ENCODE measurements around the gene PEX14.
"Not testable (repeated sequence)": the region's sequence is repeated elsewhere in the genome, so short reads cannot be mapped to it uniquely, and the experiment has no call there.

PEX14 gene

GRCh38 chr1:10474613-10475507 is at the start of gene PEX14:
Gene PEX14 (plus strand): TSS chr1:10474950. CDS start chr1:10474967, 17 bp downstream.
- no peaks in the 10 kb centered on the region for H3K27me3 Mint-ChIP-seq
- H3K4me1 Mint-ChIP-seq (ENCODE audit: low read depth): peaks cover 47% of the 10 kb centered on the region
- H3K4me3 Mint-ChIP-seq: peak within 1 kb of the TSS; percentile 97
- peaks cover 12% of the 10 kb centered on the region for H3K36me3 Mint-ChIP-seq (ENCODE audit: low read depth)
- no peaks in the 10 kb centered on the region for H3K9me3 Mint-ChIP-seq
- peak within 1 kb of the TSS; percentile 86 for H3K27ac Mint-ChIP-seq

- H3K27ac Mint-ChIP-seq; H3K4me1 Mint-ChIP-seq (ENCODE audit: low read depth); H3K4me3 Mint-ChIP-seq; H3K36me3 Mint-ChIP-seq (ENCODE audit: low read depth); H3K27me3 Mint-ChIP-seq; H3K9me3 Mint-ChIP-seq: not testable (repeated sequence)
These were observed 48.8 kb upstream of the PEX14 start for GRCh38 chr1:10425826-10426534.

GRCh38 chr1:10426535-10426848 is 48.3 kb upstream of the PEX14 start:
- not testable (repeated sequence) for H3K4me3 Mint-ChIP-seq; H3K27me3 Mint-ChIP-seq; H3K27ac Mint-ChIP-seq; H3K9me3 Mint-ChIP-seq; H3K36me3 Mint-ChIP-seq (ENCODE audit: low read depth)
- peaks cover 14% of the 10 kb centered on the region for H3K4me1 Mint-ChIP-seq (ENCODE audit: low read depth)

- peaks cover 18% of the 10 kb centered on the region for H3K4me1 Mint-ChIP-seq (ENCODE audit: low read depth)
- H3K27ac Mint-ChIP-seq: no peak overlapping the region
- peaks cover 7% of the 10 kb centered on the region for H3K36me3 Mint-ChIP-seq (ENCODE audit: low read depth)
These were observed 45.8 kb upstream of the PEX14 start for GRCh38 chr1:10428984-10429383.

GRCh38 chr1:10429868-10430215 is 44.9 kb upstream of the PEX14 start:
- H3K36me3 Mint-ChIP-seq (ENCODE audit: low read depth): peaks cover 7% of the 10 kb centered on the region
- peaks cover 18% of the 10 kb centered on the region for H3K4me1 Mint-ChIP-seq (ENCODE audit: low read depth)
- no peaks in the 10 kb centered on the region for H3K27me3 Mint-ChIP-seq
- H3K27ac Mint-ChIP-seq: peak overlapping the region; percentile 63
- peak overlapping the region; percentile 90 for H3K4me3 Mint-ChIP-seq
- no peaks in the 10 kb centered on the region for H3K9me3 Mint-ChIP-seq

More at GRCh38 chr1:10428984-10429383, 45.8 kb upstream of the PEX14 start:
- Mint-ChIP-seq H3K4me3 (no peak overlapping the region), H3K27me3 (no peaks in the 10 kb centered on the region), H3K9me3 (no peaks in the 10 kb centered on the region)

- Mint-ChIP-seq H3K4me1 (ENCODE audit: low read depth) (peaks cover 18% of the 10 kb centered on the region), H3K4me3 (peak within 1 kb of the TSS; percentile 90), H3K27ac (peak within 1 kb of the TSS; percentile 92), H3K36me3 (ENCODE audit: low read depth) (peaks cover 7% of the 10 kb centered on the region), H3K9me3 (no peaks in the 10 kb centered on the region), H3K27me3 (no peaks in the 10 kb centered on the region)
These were observed 44.3 kb upstream of the PEX14 start, which contains the start of gene CENPS for GRCh38 chr1:10430216-10431069. Gene CENPS (plus strand): TSS chr1:10430433. CDS start chr1:10430518, 85 bp downstream.

DNA sequence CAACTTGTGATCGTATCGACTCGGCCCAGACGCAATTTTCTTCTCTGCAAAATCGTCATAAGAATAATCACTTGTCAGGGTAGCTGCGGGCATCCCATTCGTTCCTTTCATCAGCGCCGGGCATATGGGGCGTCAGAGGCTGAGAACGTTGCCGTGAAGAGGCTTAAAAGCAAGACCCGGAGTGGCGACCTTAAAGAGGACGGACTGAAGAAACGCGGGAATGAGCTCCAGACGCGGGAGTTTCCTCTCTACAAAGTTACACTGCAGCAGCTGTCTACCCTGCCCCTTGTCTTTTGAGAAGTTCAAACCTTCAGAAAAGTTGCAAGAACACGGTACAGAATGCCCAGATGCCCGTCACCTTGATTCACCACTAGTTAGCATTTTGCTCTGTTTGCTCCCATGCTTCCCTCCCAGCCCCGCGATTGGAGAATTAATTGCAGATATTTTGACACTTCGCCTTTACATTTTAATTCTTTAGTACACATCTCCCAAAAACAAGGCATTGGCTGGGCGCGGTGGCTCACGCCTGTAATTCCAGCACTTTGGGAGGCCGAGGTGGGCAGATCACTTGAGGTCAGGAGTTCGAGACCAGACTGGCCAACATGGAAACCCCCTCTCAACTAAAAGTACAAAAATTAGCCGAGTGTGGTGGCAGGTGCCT is 43.5 kb upstream of the PEX14 start:
- H3K27ac Mint-ChIP-seq: peak overlapping the region; percentile 90
- H3K4me3 Mint-ChIP-seq: peak overlapping the region; percentile 90
- no peaks in the 10 kb centered on the region for H3K9me3 Mint-ChIP-seq
- H3K36me3 Mint-ChIP-seq (ENCODE audit: low read depth): peaks cover 7% of the 10 kb centered on the region
- H3K4me1 Mint-ChIP-seq (ENCODE audit: low read depth): peaks cover 18% of the 10 kb centered on the region
- no peaks in the 10 kb centered on the region for H3K27me3 Mint-ChIP-seq

DNA sequence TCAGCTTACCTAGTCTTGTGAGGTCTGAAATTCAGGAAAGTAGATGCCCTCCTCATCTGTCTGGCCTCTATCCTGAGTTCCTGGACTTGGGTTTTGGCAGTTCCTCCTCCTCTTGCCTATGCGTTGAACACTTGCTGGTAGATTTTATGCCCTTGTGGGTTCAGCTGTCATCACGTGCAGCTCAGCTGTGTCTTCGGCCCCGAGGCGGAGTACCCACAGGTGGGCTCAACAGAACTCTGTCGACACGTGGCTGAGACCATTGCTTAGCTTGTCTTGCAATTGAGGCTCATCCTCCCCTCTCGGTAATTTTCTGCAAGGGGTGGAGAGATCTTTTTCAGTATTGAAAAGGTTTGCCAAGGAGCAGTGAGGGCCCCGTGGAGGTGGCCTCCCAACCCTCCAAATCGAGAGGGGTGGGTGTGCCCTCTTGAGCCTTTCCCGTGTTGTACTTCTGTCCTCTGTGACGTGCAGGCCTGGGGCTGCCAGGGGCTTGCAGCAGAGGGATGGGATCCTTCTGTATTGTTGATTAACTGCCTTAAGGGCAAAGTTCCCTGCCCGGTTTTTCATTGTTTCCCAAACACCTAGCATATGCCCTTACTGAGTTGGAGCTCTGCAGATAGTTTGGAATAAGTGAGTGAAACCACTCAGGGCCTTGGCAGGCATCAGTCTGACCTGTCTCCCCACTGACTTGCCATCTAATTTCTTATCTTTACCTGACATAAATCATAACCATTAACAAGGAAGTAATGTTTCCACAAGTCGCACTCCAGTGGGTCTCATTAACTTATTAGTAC is 41.6 kb upstream of the PEX14 start:
- Mint-ChIP-seq H3K4me1 (ENCODE audit: low read depth) (peaks cover 18% of the 10 kb centered on the region), H3K4me3 (no peak overlapping the region), H3K9me3 (no peaks in the 10 kb centered on the region), H3K27ac (no peak overlapping the region), H3K27me3 (no peaks in the 10 kb centered on the region), H3K36me3 (ENCODE audit: low read depth) (peaks cover 7% of the 10 kb centered on the region)

GRCh38 chr1:10433790-10434189 is 41.0 kb upstream of the PEX14 start:
- H3K4me3 Mint-ChIP-seq: no peak overlapping the region
- no peak overlapping the region for H3K27ac Mint-ChIP-seq
- H3K36me3 Mint-ChIP-seq (ENCODE audit: low read depth): peaks cover 7% of the 10 kb centered on the region
- peaks cover 18% of the 10 kb centered on the region for H3K4me1 Mint-ChIP-seq (ENCODE audit: low read depth)
- no peaks in the 10 kb centered on the region for H3K9me3 Mint-ChIP-seq
- H3K27me3 Mint-ChIP-seq: no peaks in the 10 kb centered on the region

DNA sequence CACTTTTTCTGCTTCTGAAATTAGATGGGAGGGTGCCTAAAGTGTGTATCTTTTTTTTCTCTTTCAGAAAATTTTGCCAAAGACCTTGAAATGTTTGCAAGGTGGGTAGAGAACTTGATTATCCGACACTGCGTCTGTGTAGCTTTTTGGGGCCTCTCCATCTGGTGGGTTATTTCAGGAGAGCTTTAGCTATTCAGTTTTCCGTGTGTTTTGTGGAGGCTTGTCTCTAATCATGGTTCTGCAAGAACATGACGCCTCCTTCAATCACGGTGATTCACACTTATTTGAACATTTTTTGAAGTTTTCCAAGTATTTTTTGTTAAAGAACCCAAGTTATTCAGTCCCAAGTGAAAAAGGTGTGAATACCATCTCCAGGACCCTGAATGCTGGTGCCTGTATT is 40.2 kb upstream of the PEX14 start:
- Mint-ChIP-seq H3K27ac (no peak overlapping the region), H3K36me3 (ENCODE audit: low read depth) (peaks cover 7% of the 10 kb centered on the region), H3K27me3 (no peaks in the 10 kb centered on the region), H3K4me3 (no peak overlapping the region), H3K4me1 (ENCODE audit: low read depth) (peaks cover 18% of the 10 kb centered on the region), H3K9me3 (no peaks in the 10 kb centered on the region)

- Mint-ChIP-seq H3K27ac (no peak overlapping the region), H3K27me3 (no peaks in the 10 kb centered on the region), H3K36me3 (ENCODE audit: low read depth) (peaks cover 8% of the 10 kb centered on the region), H3K4me1 (ENCODE audit: low read depth) (peaks cover under 1% of the 10 kb centered on the region), H3K9me3 (no peaks in the 10 kb centered on the region), H3K4me3 (no peak overlapping the region)
These were observed 37.7 kb upstream of the PEX14 start for GRCh38 chr1:10437052-10437451.

DNA sequence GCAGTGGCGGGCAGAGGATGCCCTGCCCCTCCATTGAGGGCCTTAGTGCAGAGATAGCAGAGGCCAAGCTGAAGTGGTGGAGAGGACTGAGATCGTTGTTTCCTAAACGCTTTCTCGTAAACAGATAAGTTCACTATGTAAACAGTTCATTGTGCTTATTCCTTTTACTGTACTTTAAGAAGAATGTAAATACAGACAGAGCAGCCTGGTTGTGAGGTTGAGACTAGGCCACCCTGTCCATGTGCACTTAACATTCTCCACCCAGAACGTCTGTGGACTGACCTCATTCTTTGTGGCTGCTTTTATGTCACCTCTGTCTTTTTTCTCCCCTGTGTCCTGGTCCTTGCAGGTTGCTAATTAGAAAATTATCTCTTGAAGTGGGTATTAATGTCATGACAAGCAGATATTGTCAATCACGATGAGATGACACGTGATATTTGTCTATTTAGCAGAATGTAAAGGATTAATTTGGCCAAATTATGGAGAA is 36.0 kb upstream of the PEX14 start:
- H3K27ac Mint-ChIP-seq: peak overlapping the region; percentile 14
- H3K4me3 Mint-ChIP-seq: no peak overlapping the region
- no peaks in the 10 kb centered on the region for H3K9me3 Mint-ChIP-seq
- no peaks in the 10 kb centered on the region for H3K27me3 Mint-ChIP-seq
- H3K36me3 Mint-ChIP-seq (ENCODE audit: low read depth): peaks cover 6% of the 10 kb centered on the region
- H3K4me1 Mint-ChIP-seq (ENCODE audit: low read depth): no peaks in the 10 kb centered on the region

DNA sequence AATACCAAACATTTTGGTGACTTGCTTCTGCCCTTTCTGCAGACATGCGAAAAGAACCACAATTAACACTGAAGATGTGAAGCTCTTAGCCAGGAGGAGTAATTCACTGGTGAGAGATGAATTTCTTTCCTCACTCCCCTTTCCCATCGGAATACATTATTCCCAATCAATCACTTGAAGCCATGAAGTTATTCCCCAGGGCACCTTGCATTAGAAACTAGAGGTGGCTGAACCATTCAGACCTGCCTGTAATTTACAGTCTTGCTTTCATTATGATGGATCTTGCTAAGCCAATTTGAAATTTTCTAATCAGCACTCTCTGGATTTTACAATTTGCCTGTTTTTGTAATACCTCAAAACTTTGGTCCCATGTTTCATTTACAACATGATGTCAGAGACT is 34.4 kb upstream of the PEX14 start:
- Mint-ChIP-seq H3K27me3 (no peaks in the 10 kb centered on the region), H3K4me1 (ENCODE audit: low read depth) (no peaks in the 10 kb centered on the region), H3K36me3 (ENCODE audit: low read depth) (peaks cover 6% of the 10 kb centered on the region), H3K9me3 (no peaks in the 10 kb centered on the region), H3K27ac (no peak overlapping the region), H3K4me3 (no peak overlapping the region)

GRCh38 chr1:10440794-10441193 is 34.0 kb upstream of the PEX14 start:
- Mint-ChIP-seq H3K4me3 (no peak overlapping the region), H3K27me3 (no peaks in the 10 kb centered on the region), H3K27ac (no peak overlapping the region), H3K9me3 (no peaks in the 10 kb centered on the region), H3K36me3 (ENCODE audit: low read depth) (peaks cover 6% of the 10 kb centered on the region), H3K4me1 (ENCODE audit: low read depth) (no peaks in the 10 kb centered on the region)

All from stimulated activated naive CD8-positive, alpha-beta T cell treated with anti-CD3 and anti-CD28 coated beads, Interleukin-15, Interleukin-2, amounts not matched to agents 100 ng/mL and 50 ng/mL, for 24 hours (primary cell).